Stimulated activated memory B cell treated with anti-CD40 and anti-IgM and Interleukin-4, amounts not matched to agents 10 μg/mL and 1 μg/mL and 100 μg/mL, for 72 hours (primary cell): ENCODE data around the gene P2RY2.

Experiments
- ATAC-seq: fragments of 150-1000 bp; cut with Tn5 transposase; 2 replicates; pipeline ENCODE4 v1.10.0; 2021
- H3K27ac Mint-ChIP-seq: one replicate; pipeline ENCODE4 v1.8.0; 2022; ENCODE audit warnings: mild to moderate bottlenecking, mixed read lengths
- H3K27me3 Mint-ChIP-seq: one replicate; pipeline ENCODE4 v1.8.0; 2022; ENCODE audit warnings: mixed read lengths
- H3K36me3 Mint-ChIP-seq: one replicate; pipeline ENCODE4 v1.8.0; 2022; ENCODE audit warnings: mixed read lengths
- H3K4me1 Mint-ChIP-seq: one replicate; pipeline ENCODE4 v1.8.0; 2022; ENCODE audit warnings: mixed read lengths
- H3K4me3 Mint-ChIP-seq: one replicate; pipeline ENCODE4 v1.8.0; 2022; ENCODE audit warnings: mild to moderate bottlenecking, moderate library complexity, mixed read lengths
- H3K9me3 Mint-ChIP-seq: one replicate; pipeline ENCODE4 v1.8.0; 2022; ENCODE audit warnings: mixed read lengths

P2RY2 gene

GRCh38 chr11:73237471-73238290, 19.6 kb downstream of the P2RY2 start:
- no peaks in the 10 kb centered on the region for H3K9me3 Mint-ChIP-seq
- H3K27ac Mint-ChIP-seq, result no peak overlapping the region
- H3K4me1 Mint-ChIP-seq, result peaks cover 13% of the 10 kb centered on the region

GRCh38 chr11:73239111-73239521, 21.0 kb downstream of the P2RY2 start:
- Mint-ChIP-seq H3K27ac (no peak overlapping the region), H3K4me3 (no peak overlapping the region), H3K4me1 (peaks cover 16% of the 10 kb centered on the region), H3K36me3 (no peaks in the 10 kb centered on the region), H3K9me3 (no peaks in the 10 kb centered on the region), H3K27me3 (no peaks in the 10 kb centered on the region)
- no peak for ATAC-seq

More at GRCh38 chr11:73237471-73238290, 19.6 kb downstream of the P2RY2 start:
- no peaks in the 10 kb centered on the region for H3K36me3 Mint-ChIP-seq
- no peak for ATAC-seq
- H3K4me3 Mint-ChIP-seq, result no peak overlapping the region
- no peaks in the 10 kb centered on the region for H3K27me3 Mint-ChIP-seq

GRCh38 chr11:73239571-73240189, 21.6 kb downstream of the P2RY2 start:
- no peaks in the 10 kb centered on the region for H3K36me3 Mint-ChIP-seq
- H3K4me1 Mint-ChIP-seq, result peaks cover 16% of the 10 kb centered on the region
- no peak for ATAC-seq
- H3K27ac Mint-ChIP-seq, result no peak overlapping the region
- no peaks in the 10 kb centered on the region for H3K9me3 Mint-ChIP-seq
- H3K27me3 Mint-ChIP-seq, result no peaks in the 10 kb centered on the region
- no peak overlapping the region for H3K4me3 Mint-ChIP-seq

GRCh38 chr11:73240190-73240781, 22.2 kb downstream of the P2RY2 start:
- Mint-ChIP-seq H3K27me3 (no peaks in the 10 kb centered on the region), H3K4me1 (peaks cover 16% of the 10 kb centered on the region), H3K9me3 (no peaks in the 10 kb centered on the region), H3K4me3 (no peak overlapping the region), H3K36me3 (no peaks in the 10 kb centered on the region), H3K27ac (no peak overlapping the region)
- no peak for ATAC-seq

GRCh38 chr11:73241300-73241699, 23.2 kb downstream of the P2RY2 start:
- H3K27me3 Mint-ChIP-seq, result no peaks in the 10 kb centered on the region
- H3K4me1 Mint-ChIP-seq, result peaks cover 16% of the 10 kb centered on the region
- H3K27ac Mint-ChIP-seq, result no peak overlapping the region
- no peaks in the 10 kb centered on the region for H3K9me3 Mint-ChIP-seq
- no peak overlapping the region for H3K4me3 Mint-ChIP-seq
- ATAC-seq, result no peak
- H3K36me3 Mint-ChIP-seq, result no peaks in the 10 kb centered on the region

- H3K36me3 Mint-ChIP-seq, result no peaks in the 10 kb centered on the region
- H3K9me3 Mint-ChIP-seq, result no peaks in the 10 kb centered on the region
- peak overlapping the region; percentile 81 for H3K27ac Mint-ChIP-seq
- peaks cover 16% of the 10 kb centered on the region for H3K4me1 Mint-ChIP-seq
- no peaks in the 10 kb centered on the region for H3K27me3 Mint-ChIP-seq
- peak; percentile 85 for ATAC-seq
- peak overlapping the region; percentile 22 for H3K4me3 Mint-ChIP-seq
Observed at GRCh38 chr11:73242251-73243092, 24.4 kb downstream of the P2RY2 start.

GRCh38 chr11:73243093-73243485, 25.0 kb downstream of the P2RY2 start:
- Mint-ChIP-seq H3K27me3 (no peaks in the 10 kb centered on the region), H3K4me1 (peaks cover 10% of the 10 kb centered on the region), H3K4me3 (no peak overlapping the region), H3K27ac (no peak overlapping the region), H3K9me3 (no peaks in the 10 kb centered on the region), H3K36me3 (no peaks in the 10 kb centered on the region)
- no peak for ATAC-seq

- Mint-ChIP-seq H3K27me3 (no peaks in the 10 kb centered on the region), H3K27ac (no peak overlapping the region), H3K9me3 (no peaks in the 10 kb centered on the region), H3K4me3 (no peak overlapping the region), H3K36me3 (no peaks in the 10 kb centered on the region), H3K4me1 (peaks cover 15% of the 10 kb centered on the region)
- ATAC-seq, result no peak
Observed at GRCh38 chr11:73244589-73245240, 26.6 kb downstream of the P2RY2 start.

- Mint-ChIP-seq H3K36me3 (no peaks in the 10 kb centered on the region), H3K27ac (no peak overlapping the region), H3K4me1 (peaks cover 17% of the 10 kb centered on the region), H3K27me3 (no peaks in the 10 kb centered on the region), H3K4me3 (no peak overlapping the region), H3K9me3 (no peaks in the 10 kb centered on the region)
- ATAC-seq, result no peak
Observed at GRCh38 chr11:73245461-73245860, 27.4 kb downstream of the P2RY2 start.

GRCh38 chr11:73246303-73246702, 28.2 kb downstream of the P2RY2 start:
- H3K27me3 Mint-ChIP-seq, result no peaks in the 10 kb centered on the region
- H3K4me1 Mint-ChIP-seq, result peaks cover 17% of the 10 kb centered on the region
- no peak overlapping the region for H3K4me3 Mint-ChIP-seq
- no peaks in the 10 kb centered on the region for H3K9me3 Mint-ChIP-seq
- ATAC-seq, result no peak
- H3K27ac Mint-ChIP-seq, result no peak overlapping the region
- no peaks in the 10 kb centered on the region for H3K36me3 Mint-ChIP-seq

- no peak overlapping the region for H3K4me3 Mint-ChIP-seq
- H3K27ac Mint-ChIP-seq, result peak overlapping the region; percentile 5
- no peaks in the 10 kb centered on the region for H3K27me3 Mint-ChIP-seq
- no peak for ATAC-seq
- H3K9me3 Mint-ChIP-seq, result no peaks in the 10 kb centered on the region
- peaks cover 8% of the 10 kb centered on the region for H3K4me1 Mint-ChIP-seq
- H3K36me3 Mint-ChIP-seq, result no peaks in the 10 kb centered on the region
Observed at GRCh38 chr11:73248526-73249185, 30.6 kb downstream of the P2RY2 start.

- no peaks in the 10 kb centered on the region for H3K36me3 Mint-ChIP-seq
- peaks cover 8% of the 10 kb centered on the region for H3K4me1 Mint-ChIP-seq
- H3K27ac Mint-ChIP-seq, result peak overlapping the region; percentile 5
- no peaks in the 10 kb centered on the region for H3K9me3 Mint-ChIP-seq
- no peaks in the 10 kb centered on the region for H3K27me3 Mint-ChIP-seq
- ATAC-seq, result peak; percentile 75
- H3K4me3 Mint-ChIP-seq, result no peak overlapping the region
Observed at GRCh38 chr11:73249304-73249703, 31.2 kb downstream of the P2RY2 start.

- peaks cover 8% of the 10 kb centered on the region for H3K4me1 Mint-ChIP-seq
- H3K36me3 Mint-ChIP-seq, result no peaks in the 10 kb centered on the region
- no peak overlapping the region for H3K4me3 Mint-ChIP-seq
- no peaks in the 10 kb centered on the region for H3K9me3 Mint-ChIP-seq
- ATAC-seq, result no peak
- H3K27me3 Mint-ChIP-seq, result no peaks in the 10 kb centered on the region
- peak overlapping the region; percentile 5 for H3K27ac Mint-ChIP-seq
Observed at GRCh38 chr11:73249853-73250783, 32.0 kb downstream of the P2RY2 start.
